ENCODE data around the gene GLIPR1L1. TPM values are rescaled to one million over a fixed set of nuclear protein-coding genes. Genes with fewer than 3 reads are reported as not detected.

GLIPR1L1 gene
- total and polyA plus RNA-seq, 2 of the 8 experiments (the other 6 are each of a cell fraction or from before 2014, with no cell fraction given), result 1.2 to 1.7 TPM

- H3K23me2 ChIP-seq (ENCODE audit: low read depth, low read length), result no peaks in the 10 kb centered on the region
- no peak overlapping the region for H4K5ac ChIP-seq (ENCODE audit: insufficient read length, low read depth, low read length)
- H3K14ac ChIP-seq (ENCODE audit: insufficient read length), result no peak overlapping the region
- H3K79me1 ChIP-seq (ENCODE audit: low read depth, low read length), result no peaks in the 10 kb centered on the region
- no peak overlapping the region for H4K91ac ChIP-seq (replicated peaks; ENCODE audit: insufficient read length, low read length)
- no peak overlapping the region for H2BK120ac ChIP-seq (replicated peaks; ENCODE audit: low read depth, low read length)
- H2BK12ac ChIP-seq (ENCODE audit: low read depth, low read length), result no peak overlapping the region
- H3K18ac ChIP-seq (ENCODE audit: extremely low read depth, low read length), result no peak overlapping the region
- H3K4me1 ChIP-seq (replicated peaks in 1 of 4; ENCODE audit: control insufficient read depth in 3 of 4, insufficient read depth in 4 of 4, low read length in 3 of 4), result no peaks in the 10 kb centered on the region
- no peaks in the 10 kb centered on the region for H4K20me1 ChIP-seq (replicated peaks in 1 of 2; ENCODE audit: control insufficient read depth in 1 of 2, insufficient read depth in 2 of 2, low read length in 2 of 2)
- no peak overlapping the region for H2BK20ac ChIP-seq (ENCODE audit: low read length)
- FAIRE-seq (no peak), DNase-seq (ENCODE audit: low read depth in 1 of 2, low spot score in 2 of 2) (no peak)
- no peaks in the 10 kb centered on the region for H3K27me3 ChIP-seq (replicated peaks in 1 of 4; ENCODE audit: control insufficient read depth in 3 of 4, extremely low read depth in 1 of 4, insufficient read depth in 3 of 4, low read length in 3 of 4)
- H3K36me3 ChIP-seq (ENCODE audit: control insufficient read depth in 2 of 4, insufficient read depth in 4 of 4, low read length in 3 of 4), result no peaks in the 10 kb centered on the region
- no peak overlapping the region for H3K9ac ChIP-seq (replicated peaks in 1 of 4; ENCODE audit: extremely low read depth in 1 of 4, low read depth in 3 of 4, low read length in 3 of 4)
- WGBS, 2 experiments (ENCODE audit: extremely low coverage in 1 of 2, insufficient coverage in 1 of 2, insufficient read length in 1 of 2, insufficient replicate concordance in 2 of 2, low coverage in 1 of 2, low lambda C conversion rate in 2 of 2, missing lambda C conversion rate in 1 of 2), result 95% methylated on average over 3 of the region's 3 CpGs; no CpG with 5 or more reads in 1 of the 2 experiments
- no peak overlapping the region for H3K23ac ChIP-seq (ENCODE audit: insufficient read length)
- no peak overlapping the region for H3K4me2 ChIP-seq (ENCODE audit: insufficient read depth in 1 of 2, low read depth in 2 of 2, low read length in 2 of 2)
- H2AFZ ChIP-seq (ENCODE audit: low read length), result no peak overlapping the region
- H3K9me3 ChIP-seq (ENCODE audit: insufficient read depth in 2 of 2, low read depth in 1 of 2, low read length in 1 of 2), result no peaks in the 10 kb centered on the region
- CTCF ChIA-PET (ENCODE audit: partially characterized antibody), result interaction anchor here (0.6 kb wide), 1 partner anchor 662 kb away, joined by 4 read pairs; no protein-coding TSS in a partner anchor
- H4K8ac ChIP-seq (ENCODE audit: extremely low read depth, insufficient read depth, low read length), result no peak overlapping the region
- no peak overlapping the region for H3K4ac ChIP-seq (replicated peaks; ENCODE audit: insufficient read length, low read depth, low read length)
- H2BK15ac ChIP-seq (ENCODE audit: low read length), result no peak overlapping the region
- no peaks in the 10 kb centered on the region for H3K79me2 ChIP-seq (ENCODE audit: control insufficient read depth in 1 of 2, insufficient read depth in 2 of 2, low read length in 2 of 2)
- no peak overlapping the region for H2BK5ac ChIP-seq (ENCODE audit: low read depth, low read length)
- POLR2A ChIA-PET (ENCODE audit: partially characterized antibody), result no interaction called here
- H3K56ac ChIP-seq (replicated peaks; ENCODE audit: insufficient read length, low read depth, low read length), result no peak overlapping the region
- H2AK5ac ChIP-seq (ENCODE audit: low read depth, low read length), result no peak overlapping the region
- no peak overlapping the region for H3K4me3 ChIP-seq (ENCODE audit: extremely low read depth in 1 of 4, insufficient read depth in 2 of 4, low read depth in 3 of 4, low read length in 4 of 4)
- no peak overlapping the region for H3K27ac ChIP-seq (ENCODE audit: low read depth, low read length)
- no peak for TF ChIP-seq YY1 (IDR thresholded peaks at IDR 0.05; ENCODE audit: low read depth, low read length)
- TF ChIP-seq JUN (IDR thresholded peaks at IDR 0.05; ENCODE audit: low read depth, low read length), result no peak
- no peak for TF ChIP-seq TCF12 (IDR thresholded peaks at IDR 0.05; ENCODE audit: low read depth, low read length)
- no peak for TF ChIP-seq EP300 (IDR thresholded peaks at IDR 0.05; ENCODE audit: borderline replicate concordance in 1 of 2, low read depth in 2 of 2, low read length in 2 of 2)
- TF ChIP-seq, protein P1, sequence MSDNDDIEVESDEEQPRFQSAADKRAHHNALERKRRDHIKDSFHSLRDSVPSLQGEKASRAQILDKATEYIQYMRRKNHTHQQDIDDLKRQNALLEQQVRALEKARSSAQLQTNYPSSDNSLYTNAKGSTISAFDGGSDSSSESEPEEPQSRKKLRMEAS (IDR thresholded peaks at IDR 0.05), result no peak
- TF ChIP-seq HDAC6 (IDR thresholded peaks at IDR 0.05; ENCODE audit: low read depth, low read length), result no peak
- TF ChIP-seq RBBP5 (IDR thresholded peaks at IDR 0.05; ENCODE audit: borderline replicate concordance, low read depth, low read length), result no peak
- TF ChIP-seq RXRA (IDR thresholded peaks at IDR 0.05; ENCODE audit: insufficient read depth, low read depth, low read length), result no peak
- TF ChIP-seq BRCA1 (IDR thresholded peaks at IDR 0.05; ENCODE audit: low read depth, low read length), result no peak
- TF ChIP-seq NANOG (IDR thresholded peaks at IDR 0.05; ENCODE audit: insufficient read depth, low read depth, low read length, poor library complexity, severe bottlenecking), result no peak
- TF ChIP-seq PHF8 (conservative IDR thresholded peaks at IDR 0.05; ENCODE audit: low read depth, low read length), result no peak
- no peak for TF ChIP-seq ASH2L (IDR thresholded peaks at IDR 0.05; ENCODE audit: low read length)
- no peak for TF ChIP-seq POLR2AphosphoS5 (IDR thresholded peaks at IDR 0.05; ENCODE audit: low read depth, low read length)
- no peak for TF ChIP-seq ZNF274 (IDR thresholded peaks at IDR 0.05; ENCODE audit: borderline replicate concordance, extremely low read depth, low read length)
- no peak for TF ChIP-seq TBP (IDR thresholded peaks at IDR 0.05; ENCODE audit: low read depth, low read length)
These were observed 10.8 kb upstream of the GLIPR1L1 start for GRCh38 chr12:75323663-75324062.
